SJCRH30 (cell line): ENCODE results near the gene NRDC. TPM values are rescaled to one million over a fixed set of nuclear protein-coding genes. Genes with fewer than 3 reads are reported as not detected.
"Not testable (repeated sequence)": the region's sequence is repeated elsewhere in the genome, so short reads cannot be mapped to it uniquely, and the experiment has no call there.

Experiments
- DNase-seq, 2 experiments: peaks; one replicate each; pipeline ENCODE4 v3.0.0-alpha.2; 2015 to 2020
- H3K27ac ChIP-seq: fragments of 250-450 bp; sonication (Bioruptor Pico); 2 replicates; pipeline ENCODE4 v1.5.1; 2020; ENCODE audit warnings: mild to moderate bottlenecking, moderate library complexity
- H3K27me3 ChIP-seq: fragments of 250-450 bp; sonication (Bioruptor Pico); 2 replicates; pipeline ENCODE4 v1.5.1; 2020; ENCODE audit warnings: mild to moderate bottlenecking, moderate library complexity
- H3K36me3 ChIP-seq: fragments of 250-450 bp; sonication (Bioruptor Pico); 2 replicates; pipeline ENCODE4 v1.5.1; 2020; ENCODE audit warnings: mild to moderate bottlenecking, moderate library complexity
- H3K4me1 ChIP-seq: fragments of 250-450 bp; sonication (Bioruptor Pico); 2 replicates; pipeline ENCODE4 v1.5.1; 2020; ENCODE audit warnings: mild to moderate bottlenecking, moderate library complexity
- H3K4me3 ChIP-seq: fragments of 250-450 bp; sonication (Bioruptor Pico); 2 replicates; pipeline ENCODE4 v1.5.1; 2020; ENCODE audit warnings: mild to moderate bottlenecking, moderate library complexity
- H3K9me3 ChIP-seq: fragments of 250-450 bp; sonication (Bioruptor Pico); replicated peaks from 2 replicates; pipeline ENCODE4 v1.5.1; 2020; ENCODE audit warnings: mild to moderate bottlenecking, moderate library complexity
- total RNA-seq: library from RNA; depleted of rRNA; stranded (reverse); fragments of >200 nt; shearing (Covaris generic); gene quantifications from 2 replicates; pipeline ENCODE4 v1.2.3, GENCODE V29; 2014

The NRDC gene
- total RNA-seq, 1 experiment from 2014 or later = 94.6 TPM

DNA sequence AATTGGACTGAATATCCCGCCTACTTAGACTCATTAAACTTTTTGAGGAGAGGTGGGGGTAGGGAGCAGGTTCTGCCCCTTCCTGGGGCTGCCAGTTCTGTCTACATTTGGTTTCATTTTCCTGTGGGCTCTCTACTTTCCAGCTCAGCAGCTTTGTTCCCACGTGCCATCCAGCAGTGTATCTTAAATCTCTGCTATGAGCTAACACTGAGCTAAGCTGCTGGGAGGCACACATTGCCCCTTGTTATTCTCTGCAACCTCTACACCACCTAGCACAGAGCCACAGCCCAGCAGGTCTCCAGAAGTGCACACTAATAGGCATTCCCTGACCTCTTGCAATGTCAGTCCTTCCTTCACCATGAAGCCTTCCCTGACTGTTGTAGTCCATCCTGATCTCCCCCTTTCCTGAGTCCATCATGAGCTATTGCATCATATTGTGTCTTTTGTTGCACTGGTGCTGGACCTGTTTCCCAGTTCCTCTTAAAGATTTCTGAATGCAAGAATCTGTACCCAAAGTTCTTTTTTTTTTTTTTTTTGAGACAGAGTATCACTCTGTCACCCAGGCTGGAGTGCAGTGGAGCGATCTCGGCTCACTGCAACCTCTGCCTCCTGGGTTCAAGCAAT lies 28.7 kb upstream of the NRDC start:
- Histone ChIP-seq H3K27me3 (no peaks in the 10 kb centered on the region), H3K4me3 (no peak overlapping the region), H3K4me1 (no peaks in the 10 kb centered on the region), H3K9me3 (no peaks in the 10 kb centered on the region), H3K36me3 (no peaks in the 10 kb centered on the region), H3K27ac (no peak overlapping the region)
- no peak for DNase-seq

DNA sequence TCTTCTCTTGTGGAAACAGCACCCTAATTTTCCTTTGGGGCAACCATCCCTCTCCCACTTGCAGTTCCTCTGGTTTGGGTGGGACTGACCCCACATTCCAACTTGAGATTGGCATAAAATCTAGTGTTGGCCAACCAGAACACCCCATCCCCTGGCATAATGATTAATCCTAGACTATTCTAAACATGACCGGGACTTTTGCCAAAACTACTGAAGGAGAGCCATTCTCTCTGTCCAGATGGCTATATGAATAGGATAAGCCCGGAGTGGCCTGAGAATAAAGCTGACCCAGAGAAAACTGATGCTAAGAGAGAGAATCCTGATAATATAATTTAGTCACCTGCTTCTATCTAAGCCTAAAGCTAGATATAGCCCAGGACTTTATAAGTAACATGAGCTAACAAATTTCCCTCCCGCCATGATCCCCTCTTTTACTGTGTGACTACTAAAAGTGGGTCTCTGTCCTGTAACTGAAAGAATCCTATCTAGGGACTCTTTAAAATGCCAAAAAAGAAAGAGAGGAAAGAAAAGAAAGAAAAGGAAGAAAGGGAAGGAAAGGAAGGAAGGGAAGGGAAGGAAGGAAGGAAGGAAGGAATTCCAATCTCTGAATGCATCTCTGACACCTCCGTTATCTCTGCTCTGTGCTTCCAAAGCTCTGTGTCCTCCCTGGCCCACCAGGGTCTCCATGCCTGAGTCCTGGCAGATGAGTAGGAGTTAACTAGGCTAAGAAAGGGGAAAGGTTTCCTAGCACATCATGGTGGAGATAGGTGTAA lies 28.0 kb upstream of the NRDC start:
- no peak overlapping the region for H3K4me3 ChIP-seq
- no peak for DNase-seq
- H3K36me3 ChIP-seq = no peaks in the 10 kb centered on the region
- no peaks in the 10 kb centered on the region for H3K9me3 ChIP-seq
- no peaks in the 10 kb centered on the region for H3K27me3 ChIP-seq
- no peak overlapping the region for H3K27ac ChIP-seq
- H3K4me1 ChIP-seq = no peaks in the 10 kb centered on the region

DNA sequence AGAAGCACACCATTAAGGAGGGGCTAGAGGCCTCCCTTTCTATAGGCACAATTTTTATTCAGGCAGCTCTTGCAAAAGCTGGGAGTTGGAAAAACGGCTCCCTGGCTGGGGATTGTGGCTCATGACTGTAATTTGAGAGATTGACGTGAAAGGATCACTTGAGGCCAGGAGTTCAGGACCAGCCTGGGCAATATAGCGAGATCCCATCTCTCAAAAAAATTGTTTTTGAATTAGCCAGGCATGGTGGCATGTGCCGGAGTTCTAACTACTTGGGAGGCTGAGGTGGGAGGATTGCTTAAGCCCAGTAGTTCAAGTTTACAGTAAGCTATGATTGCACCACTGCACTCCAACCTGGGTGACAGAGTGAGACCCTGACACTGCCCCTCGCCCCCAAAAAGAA lies 23.9 kb upstream of the NRDC start:
- no peaks in the 10 kb centered on the region for H3K9me3 ChIP-seq
- no peaks in the 10 kb centered on the region for H3K36me3 ChIP-seq
- no peaks in the 10 kb centered on the region for H3K4me1 ChIP-seq
- no peak overlapping the region for H3K27ac ChIP-seq
- no peaks in the 10 kb centered on the region for H3K27me3 ChIP-seq
- no peak overlapping the region for H3K4me3 ChIP-seq
- no peak for DNase-seq

DNA sequence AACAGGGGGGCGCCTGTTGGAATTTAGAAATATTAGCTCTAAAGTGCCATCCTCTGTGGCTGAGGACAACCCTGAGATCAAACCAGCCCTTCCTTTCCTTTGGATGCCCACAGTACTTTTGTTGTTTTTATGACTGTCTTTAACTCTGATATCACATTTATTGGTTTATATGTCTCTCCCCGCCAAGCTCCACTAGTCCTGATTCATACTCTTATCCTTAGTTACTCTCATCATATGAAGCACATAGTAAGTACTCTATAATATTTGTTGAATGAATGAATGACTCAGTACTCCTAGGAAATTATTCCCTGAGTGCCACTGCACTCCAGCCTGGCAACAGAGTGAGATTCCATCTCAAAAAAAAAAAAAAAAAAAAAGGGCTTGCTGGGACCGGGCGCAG lies 22.6 kb upstream of the NRDC start:
- H3K4me1 ChIP-seq = no peaks in the 10 kb centered on the region
- H3K27ac ChIP-seq = no peak overlapping the region
- no peaks in the 10 kb centered on the region for H3K9me3 ChIP-seq
- no peaks in the 10 kb centered on the region for H3K36me3 ChIP-seq
- DNase-seq = no peak
- peaks cover 2% of the 10 kb centered on the region; the same call in 1 of the 2 replicates for H3K27me3 ChIP-seq
- H3K4me3 ChIP-seq = no peak overlapping the region

DNA sequence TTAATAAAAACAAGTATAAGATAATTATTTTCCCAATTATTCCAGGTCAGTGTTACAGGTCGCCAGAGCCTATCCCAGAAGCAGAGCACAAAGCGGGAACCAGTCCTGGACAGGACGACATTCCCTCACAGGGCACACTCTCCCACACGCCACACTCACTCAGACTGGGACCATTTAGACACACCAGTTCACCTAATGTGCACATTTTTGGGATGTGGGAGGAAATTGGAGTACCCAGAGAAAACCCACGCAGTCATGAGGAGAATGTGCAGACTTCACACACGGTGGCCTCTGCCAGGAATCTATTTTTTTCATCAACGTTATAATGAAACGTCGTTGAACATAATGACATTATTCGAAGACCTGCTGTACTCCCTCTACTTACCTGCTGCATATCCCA lies 20.5 kb upstream of the NRDC start:
- Histone ChIP-seq H3K27me3 (peaks cover 8% of the 10 kb centered on the region; the same call in 1 of the 2 replicates), H3K36me3 (no peaks in the 10 kb centered on the region), H3K4me1 (no peaks in the 10 kb centered on the region), H3K9me3 (no peaks in the 10 kb centered on the region), H3K4me3 (no peak overlapping the region), H3K27ac (no peak overlapping the region)
- no peak for DNase-seq

DNA sequence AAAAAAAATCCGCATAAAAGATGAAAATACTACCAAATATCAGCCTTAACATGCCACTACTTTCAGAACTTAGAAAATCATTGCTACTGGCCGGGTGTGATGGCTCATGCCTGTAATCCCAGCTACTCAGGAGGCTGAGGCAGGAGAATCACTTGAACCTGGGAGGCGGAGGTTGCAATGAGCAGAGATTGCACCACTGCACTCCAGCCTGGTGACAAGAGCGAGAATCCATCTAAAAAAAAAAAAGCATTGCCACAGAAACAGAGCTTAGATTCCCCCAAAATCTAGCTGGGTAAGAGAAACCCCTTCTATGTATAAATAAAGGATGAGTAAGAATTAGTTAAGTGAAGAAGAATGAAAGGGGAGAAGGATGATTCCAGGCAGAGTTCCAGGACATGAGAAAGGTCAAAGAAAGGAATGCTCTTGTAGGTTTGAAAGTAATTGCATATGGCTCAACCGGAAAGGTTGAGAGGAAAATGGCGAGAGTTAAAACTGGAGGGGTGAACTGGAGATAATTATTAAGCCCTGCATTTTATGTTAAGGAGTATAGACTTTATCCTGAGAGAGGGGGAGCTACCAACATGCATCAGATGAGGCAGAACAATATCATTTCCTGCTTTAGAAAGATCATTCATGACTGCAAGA lies 19.7 kb upstream of the NRDC start:
- no peak for DNase-seq
- Histone ChIP-seq H3K9me3 (no peaks in the 10 kb centered on the region), H3K4me3 (no peak overlapping the region), H3K27me3 (peaks cover 8% of the 10 kb centered on the region; the same call in 1 of the 2 replicates), H3K36me3 (no peaks in the 10 kb centered on the region), H3K27ac (no peak overlapping the region), H3K4me1 (no peaks in the 10 kb centered on the region)

DNA sequence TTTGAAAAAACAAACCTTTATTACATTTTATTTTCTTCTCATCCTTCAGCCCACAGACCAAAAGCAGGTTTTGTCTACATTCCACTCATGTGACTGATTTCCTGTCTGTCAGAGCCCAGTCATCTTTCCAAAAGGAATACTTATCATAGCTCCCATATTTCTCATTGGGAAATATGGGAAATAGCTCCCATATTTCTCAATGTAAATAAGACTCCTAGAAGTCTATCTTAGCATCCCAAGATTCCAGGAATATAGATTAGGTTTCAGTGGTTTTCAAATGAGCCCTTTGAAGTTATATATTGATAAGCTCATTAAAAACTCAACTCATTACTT lies 19.1 kb upstream of the NRDC start:
- Histone ChIP-seq H3K9me3 (no peaks in the 10 kb centered on the region), H3K27me3 (peaks cover 8% of the 10 kb centered on the region; the same call in 1 of the 2 replicates), H3K27ac (no peak overlapping the region), H3K36me3 (no peaks in the 10 kb centered on the region), H3K4me1 (no peaks in the 10 kb centered on the region), H3K4me3 (no peak overlapping the region)
- DNase-seq = no peak

DNA sequence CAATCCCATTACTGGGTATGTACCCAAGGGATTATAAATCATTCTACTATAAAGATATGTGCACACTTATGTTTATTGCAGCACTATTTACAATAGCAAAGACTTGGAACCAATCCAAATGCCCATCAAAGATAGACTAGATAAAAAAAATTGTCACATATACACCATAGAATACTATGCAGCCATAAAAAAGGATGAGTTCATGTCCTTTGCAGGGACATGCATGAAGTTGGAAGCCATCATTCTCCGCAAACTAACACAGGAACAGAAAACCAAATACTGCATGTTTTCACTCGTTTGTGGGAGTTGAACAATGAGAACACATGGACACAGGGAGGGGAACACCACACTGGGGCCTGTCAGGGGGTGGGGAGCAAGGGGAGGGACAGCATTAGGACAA lies 16.2 kb upstream of the NRDC start:
- not testable (repeated sequence) for H3K9me3 ChIP-seq, H3K4me1 ChIP-seq, H3K4me3 ChIP-seq, DNase-seq, H3K27me3 ChIP-seq, H3K36me3 ChIP-seq, H3K27ac ChIP-seq

DNA sequence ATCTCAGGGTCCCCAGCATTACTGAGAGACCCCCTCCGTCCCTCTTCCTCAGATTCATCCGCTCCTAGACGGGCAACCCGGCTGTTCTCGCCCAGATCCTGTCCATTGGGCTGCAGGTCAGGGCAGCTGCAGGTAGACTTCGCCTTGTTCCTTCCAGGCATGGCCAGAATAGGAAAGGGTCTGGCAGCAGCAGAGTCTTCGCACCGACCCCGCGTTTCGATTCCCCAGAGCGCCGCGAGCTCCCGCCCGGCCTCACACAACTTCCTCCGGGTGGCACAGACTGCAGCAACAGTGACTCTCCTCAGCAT lies 265 bp downstream of the NRDC start:
- peaks cover 6% of the 10 kb centered on the region for H3K36me3 ChIP-seq
- H3K4me3 ChIP-seq = peak overlapping the region; percentile 83
- no peak for DNase-seq
- no peaks in the 10 kb centered on the region for H3K4me1 ChIP-seq
- no peaks in the 10 kb centered on the region for H3K9me3 ChIP-seq
- peak overlapping the region; percentile 90 for H3K27ac ChIP-seq
- H3K27me3 ChIP-seq = no peaks in the 10 kb centered on the region

DNA sequence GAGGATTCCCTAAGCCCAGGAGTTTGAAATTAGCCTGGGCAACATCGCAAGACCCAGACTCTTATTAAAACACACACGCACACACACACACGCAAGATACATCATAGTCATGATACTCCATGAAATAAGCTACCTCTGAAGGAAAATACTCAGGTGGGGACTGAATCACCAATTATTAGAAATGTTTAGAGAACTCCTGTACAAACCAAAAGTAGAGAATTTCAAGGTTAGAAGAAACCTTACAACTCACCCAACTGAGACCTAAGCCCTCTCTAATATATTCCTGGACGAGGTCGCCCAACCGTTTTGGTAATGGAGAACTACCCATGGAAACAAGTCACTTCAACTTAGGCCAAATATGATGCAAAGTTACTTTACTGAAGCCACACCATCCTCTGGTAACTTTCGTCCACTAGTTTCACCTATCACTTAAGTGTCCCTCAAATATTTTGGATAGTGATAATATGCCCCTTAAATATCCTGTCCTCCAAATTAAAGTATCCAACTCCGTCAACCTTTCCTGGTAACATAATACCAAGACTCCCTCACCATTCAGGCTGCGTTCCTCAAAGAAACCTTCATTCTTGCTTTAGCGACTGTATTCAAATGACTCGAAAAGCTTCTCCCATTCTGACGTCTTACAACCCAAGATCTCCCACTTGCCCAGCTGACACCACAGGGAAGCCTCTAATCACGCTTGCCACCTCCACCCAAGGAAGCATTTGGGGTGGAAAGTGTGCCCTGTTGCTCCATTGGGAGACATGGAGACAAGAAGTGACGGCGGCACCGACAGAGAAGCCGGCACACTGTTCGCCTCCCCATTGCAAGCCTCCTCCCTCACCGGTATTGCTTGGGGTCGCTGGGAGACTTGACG lies 856 bp downstream of the NRDC start:
- peak; percentile 20 to 38 for DNase-seq
- no peaks in the 10 kb centered on the region for H3K27me3 ChIP-seq

DNA sequence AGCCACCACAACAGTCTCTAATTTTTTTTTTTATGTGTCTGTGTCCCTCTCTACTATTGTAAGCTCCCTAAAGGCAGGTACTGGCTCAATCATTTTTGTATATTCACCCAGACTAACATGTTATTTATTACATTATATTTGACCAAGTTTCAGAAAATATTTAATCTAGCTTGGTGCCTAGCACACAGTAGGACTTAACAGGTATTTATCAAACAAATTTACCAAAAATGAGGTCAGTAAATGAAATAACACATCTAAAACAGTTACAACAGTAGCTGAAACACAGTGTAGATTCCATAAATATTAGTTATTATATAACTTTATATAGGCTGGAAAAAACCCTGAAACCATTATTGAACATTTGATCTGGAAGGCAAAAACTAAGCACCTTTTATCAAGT lies 2.7 kb downstream of the NRDC start:
- H3K4me3 ChIP-seq = no peak overlapping the region
- DNase-seq = no peak
- no peaks in the 10 kb centered on the region for H3K27me3 ChIP-seq
- H3K36me3 ChIP-seq = peaks cover 8% of the 10 kb centered on the region
- no peaks in the 10 kb centered on the region for H3K4me1 ChIP-seq
- no peak overlapping the region for H3K27ac ChIP-seq
- no peaks in the 10 kb centered on the region for H3K9me3 ChIP-seq

More for the DNA sequence above, 856 bp downstream of the NRDC start:
- H3K4me3 ChIP-seq = peak overlapping the region; percentile 83
- peak overlapping the region; percentile 90 for H3K27ac ChIP-seq
- no peaks in the 10 kb centered on the region for H3K4me1 ChIP-seq
- H3K36me3 ChIP-seq = peaks cover 8% of the 10 kb centered on the region
- no peaks in the 10 kb centered on the region for H3K9me3 ChIP-seq

DNA sequence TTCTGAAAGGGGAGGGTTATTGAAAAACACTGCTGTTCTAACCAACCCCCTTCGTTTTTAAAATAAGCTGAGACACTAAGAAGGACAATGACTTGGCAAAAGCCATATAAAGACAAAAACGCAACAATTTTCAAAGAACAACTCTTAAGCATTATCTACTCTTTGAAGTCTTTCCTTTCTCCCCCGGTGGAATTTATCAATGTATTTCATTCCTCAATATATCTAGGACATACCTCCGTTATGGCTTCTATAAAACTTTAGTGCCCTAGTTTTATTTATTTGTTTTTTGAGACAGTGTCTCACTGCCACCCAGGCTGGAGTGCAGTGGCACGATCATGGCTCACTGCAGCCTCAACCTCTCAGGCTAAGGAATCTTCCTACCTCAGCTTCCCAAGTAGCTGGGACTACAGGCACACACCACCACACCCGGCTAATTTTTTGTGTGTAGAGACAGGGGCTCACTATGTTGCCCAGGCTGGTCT lies 3.2 kb downstream of the NRDC start:
- DNase-seq = no peak
- Histone ChIP-seq H3K4me1 (no peaks in the 10 kb centered on the region), H3K36me3 (peaks cover 8% of the 10 kb centered on the region), H3K27me3 (no peaks in the 10 kb centered on the region), H3K9me3 (no peaks in the 10 kb centered on the region), H3K4me3 (no peak overlapping the region), H3K27ac (no peak overlapping the region)

DNA sequence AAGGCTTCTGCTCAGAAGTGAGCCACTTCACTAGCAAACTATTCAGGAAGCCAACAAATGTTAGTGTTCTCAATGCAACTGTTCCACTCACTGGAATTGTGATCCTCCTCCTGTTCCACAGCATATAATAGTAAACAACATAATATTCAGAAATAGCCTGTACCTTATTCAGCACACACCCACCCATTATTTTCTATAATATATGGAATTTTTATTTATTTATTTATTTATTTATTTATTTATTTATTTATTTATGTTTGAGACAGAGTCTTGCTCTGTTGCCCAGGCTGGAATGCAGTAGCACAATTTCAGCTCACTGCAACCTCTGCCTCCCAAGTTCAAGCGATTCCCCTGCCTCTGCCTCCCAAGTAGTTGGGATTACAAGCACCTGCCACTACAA lies 5.3 kb downstream of the NRDC start:
- DNase-seq, H3K9me3 ChIP-seq, H3K4me1 ChIP-seq, H3K27ac ChIP-seq, H3K4me3 ChIP-seq, H3K36me3 ChIP-seq, H3K27me3 ChIP-seq: not testable (repeated sequence)

DNA sequence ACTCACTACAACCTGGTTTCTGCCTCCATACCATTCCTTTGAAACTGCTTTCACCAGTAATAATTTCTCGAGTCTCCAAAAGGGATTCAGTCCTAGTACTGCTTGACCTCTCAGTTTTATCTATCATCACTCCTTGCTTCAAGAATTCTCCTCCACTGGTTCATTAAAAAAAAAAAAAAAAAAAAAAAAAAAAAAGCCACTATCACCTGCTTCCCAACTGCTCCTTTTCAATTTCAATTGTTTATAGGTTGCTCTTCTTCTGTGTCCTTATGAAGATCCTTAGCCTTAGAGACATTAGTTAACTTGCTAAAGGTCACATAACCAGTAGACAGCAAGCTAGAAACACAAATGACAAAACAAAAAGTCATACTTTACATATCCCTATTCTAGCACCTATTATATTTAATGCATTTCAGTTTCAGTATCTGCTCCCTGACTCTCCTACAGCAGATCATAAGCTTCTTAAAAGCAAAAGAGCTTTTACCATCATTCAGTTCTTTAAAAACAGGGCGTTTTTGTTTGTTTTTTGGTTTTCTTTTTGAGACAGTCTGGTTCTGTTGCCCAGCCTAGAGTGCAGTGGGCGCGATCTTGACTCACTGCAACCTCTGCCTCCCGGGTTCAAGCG lies 7.1 kb downstream of the NRDC start:
- H3K36me3 ChIP-seq = peaks cover 8% of the 10 kb centered on the region
- no peaks in the 10 kb centered on the region for H3K27me3 ChIP-seq
- no peak for DNase-seq
- no peaks in the 10 kb centered on the region for H3K4me1 ChIP-seq
- H3K4me3 ChIP-seq = no peak overlapping the region
- no peaks in the 10 kb centered on the region for H3K9me3 ChIP-seq
- no peak overlapping the region for H3K27ac ChIP-seq
